HG03108 (cell line): Measurements from ENCODE around the gene MAFF.
A peak's percentile ranks its signal among the peaks of the same experiment; 100 is the strongest.
"Not testable (repeated sequence)": the region's sequence is repeated elsewhere in the genome, so short reads cannot be mapped to it uniquely, and the experiment has no call there.

Experiments used
- ATAC-seq: cut with Tn5 transposase; IDR thresholded peaks from one replicate; pipeline ENCODE4 v1.9.1; 2021; ENCODE audit warnings: moderate library complexity; ENCODE audit not compliant: unreplicated experiment

Gene MAFF

GRCh38 chr22:38201711-38202436, at the start of gene MAFF:
Gene MAFF, plus strand, starts transcription at chr22:38201994. Its CDS starts 11,860 bp downstream, at chr22:38213854.
- peak; percentile 42 for ATAC-seq

- ATAC-seq, result no peak
Observed at GRCh38 chr22:38153821-38154562, 47.8 kb upstream of the MAFF start.

- not testable (repeated sequence) for ATAC-seq
Observed at GRCh38 chr22:38154563-38154915, 47.3 kb upstream of the MAFF start.

- ATAC-seq, result no peak
Observed at GRCh38 chr22:38155703-38156102, 46.1 kb upstream of the MAFF start.

GRCh38 chr22:38162881-38163843, 38.6 kb upstream of the MAFF start:
- ATAC-seq, result peak; percentile 39

- no peak for ATAC-seq
Observed at GRCh38 chr22:38163844-38164550, 37.8 kb upstream of the MAFF start.

GRCh38 chr22:38164551-38164918, 37.3 kb upstream of the MAFF start:
- no peak for ATAC-seq

- ATAC-seq, result no peak
Observed at GRCh38 chr22:38165922-38166593, 35.7 kb upstream of the MAFF start.

GRCh38 chr22:38167988-38168407, 33.8 kb upstream of the MAFF start:
- no peak for ATAC-seq

GRCh38 chr22:38169116-38169515, 32.7 kb upstream of the MAFF start:
- no peak for ATAC-seq

GRCh38 chr22:38170469-38170868, 31.3 kb upstream of the MAFF start:
- no peak for ATAC-seq

- ATAC-seq, result no peak
Observed at GRCh38 chr22:38171927-38172831, 29.6 kb upstream of the MAFF start.

- no peak for ATAC-seq
Observed at GRCh38 chr22:38172832-38173640, 28.8 kb upstream of the MAFF start.

- ATAC-seq, result no peak
Observed at GRCh38 chr22:38173641-38173906, 28.2 kb upstream of the MAFF start.

- ATAC-seq, result no peak
Observed at GRCh38 chr22:38174626-38175025, 27.2 kb upstream of the MAFF start.

- no peak for ATAC-seq
Observed at GRCh38 chr22:38175206-38176118, 26.3 kb upstream of the MAFF start.

GRCh38 chr22:38176170-38176741, 25.5 kb upstream of the MAFF start:
- ATAC-seq, result no peak
